ENCODE results near the gene USHBP1.
A peak's percentile ranks its signal among the peaks of the same experiment; 100 is the strongest.

The USHBP1 gene, protein sequence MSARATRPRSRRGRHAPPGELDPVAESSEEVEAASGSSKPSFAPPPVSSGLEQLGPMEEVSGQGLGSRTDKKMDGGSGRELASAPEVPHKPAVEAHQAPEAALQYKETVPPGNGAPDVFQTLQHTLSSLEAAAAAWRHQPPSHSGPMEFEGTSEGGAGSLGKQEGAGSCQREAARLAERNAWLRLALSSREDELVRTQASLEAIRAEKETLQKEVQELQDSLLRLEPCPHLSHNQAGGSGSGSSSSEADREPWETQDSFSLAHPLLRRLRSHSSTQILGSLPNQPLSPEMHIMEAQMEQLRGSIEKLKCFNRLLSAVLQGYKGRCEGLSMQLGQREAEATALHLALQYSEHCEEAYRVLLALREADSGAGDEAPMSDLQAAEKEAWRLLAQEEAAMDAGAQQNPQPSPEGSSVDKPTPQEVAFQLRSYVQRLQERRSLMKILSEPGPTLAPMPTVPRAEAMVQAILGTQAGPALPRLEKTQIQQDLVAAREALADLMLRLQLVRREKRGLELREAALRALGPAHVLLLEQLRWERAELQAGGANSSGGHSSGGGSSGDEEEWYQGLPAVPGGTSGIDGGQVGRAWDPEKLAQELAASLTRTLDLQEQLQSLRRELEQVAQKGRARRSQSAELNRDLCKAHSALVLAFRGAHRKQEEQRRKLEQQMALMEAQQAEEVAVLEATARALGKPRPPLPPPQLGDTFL

DNA sequence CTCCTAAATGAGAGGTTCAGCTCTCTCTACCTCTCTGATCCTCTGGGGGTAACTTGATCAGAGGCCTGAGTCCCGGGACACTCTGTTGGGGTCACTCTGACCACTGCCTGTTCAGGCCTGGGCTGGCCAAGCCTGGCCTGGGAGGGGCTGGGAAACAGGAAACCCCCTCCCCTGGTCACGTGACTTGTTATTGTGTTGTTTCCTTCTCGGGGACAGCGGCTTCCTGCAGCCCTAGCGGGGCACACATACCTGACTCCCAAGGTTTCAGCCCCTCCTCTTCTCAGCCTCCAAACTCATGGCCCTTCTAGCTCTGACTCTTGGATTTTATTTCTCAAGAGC, at the start of gene USHBP1:
TSS of gene USHBP1 (minus strand) at position 105 of the 339 bp plus-strand sequence. CDS start 446 bp downstream, outside the sequence.
- DNase-seq = no peak

DNA sequence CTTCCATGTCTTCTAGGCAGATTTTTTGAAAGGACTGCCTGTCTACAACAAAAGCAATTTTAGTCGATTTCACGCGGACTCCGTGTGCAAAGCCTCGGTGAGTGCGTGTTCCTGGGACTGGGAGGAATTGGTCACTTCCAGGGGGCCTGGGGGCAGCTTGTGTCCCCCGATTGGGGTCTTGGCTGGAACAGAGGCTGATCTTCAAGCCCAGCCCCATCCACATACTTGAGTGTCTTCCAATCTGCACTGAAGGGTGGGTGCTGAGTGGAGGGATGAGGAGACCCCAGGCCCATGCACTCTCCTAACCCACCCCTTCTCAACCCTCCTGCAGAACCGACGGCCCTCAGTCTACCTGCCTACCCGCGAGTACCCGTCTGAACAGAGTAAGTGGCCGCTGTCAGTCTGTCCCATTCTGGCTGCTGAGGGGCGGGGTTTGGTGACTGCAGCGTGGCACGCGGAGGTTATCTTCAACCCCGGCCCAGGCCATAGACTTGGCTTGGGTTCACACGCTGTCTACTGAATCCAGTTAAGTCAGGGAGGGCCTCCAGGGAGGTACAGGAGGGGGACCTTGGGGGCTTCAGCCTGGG, 49.6 kb upstream of the USHBP1 start:
- DNase-seq = no peak

DNA sequence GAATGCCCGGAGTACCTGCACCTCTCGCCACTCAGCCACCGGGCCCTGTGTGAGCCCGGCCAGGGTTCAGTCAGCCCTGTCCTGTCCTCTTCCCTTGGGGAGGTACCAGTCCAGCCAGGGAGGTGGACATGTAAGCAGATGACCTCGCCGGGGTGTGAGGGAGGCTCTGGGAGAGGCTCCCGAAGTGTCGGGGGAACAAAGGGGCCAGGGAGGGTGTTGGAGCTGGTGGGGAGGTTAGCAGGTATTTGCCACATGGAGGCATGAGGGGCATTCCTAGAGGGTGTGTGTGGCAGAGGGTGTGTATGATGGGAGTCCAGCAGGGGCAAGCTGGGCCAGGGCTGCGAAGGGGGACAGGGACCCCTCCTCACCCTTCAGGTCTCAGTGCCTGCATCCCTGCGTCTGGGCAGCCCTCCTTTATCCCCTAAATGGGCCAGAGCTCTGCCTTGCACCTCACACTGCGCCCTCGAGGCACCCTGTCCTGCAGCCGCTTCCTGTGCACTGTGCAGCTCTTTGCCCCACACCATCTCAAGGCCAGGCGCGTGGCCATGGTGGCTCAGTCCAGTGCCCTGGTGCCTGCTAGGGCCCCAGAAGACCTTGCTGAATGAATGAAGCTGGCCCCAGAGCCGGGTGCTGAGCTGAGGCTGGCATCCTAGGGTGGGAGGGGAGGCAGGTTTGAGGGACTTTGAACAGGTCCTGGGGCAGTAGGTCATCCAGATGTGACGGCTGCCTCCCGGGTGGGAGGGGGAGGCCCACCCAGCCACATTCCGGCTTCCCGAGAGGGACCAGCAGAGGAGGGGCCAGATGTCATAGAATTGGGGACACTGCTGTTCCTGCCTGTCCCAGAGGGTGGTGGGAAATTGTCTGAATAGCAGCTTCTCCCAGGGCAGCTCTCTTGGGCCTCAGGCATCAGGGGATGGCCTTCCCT, 47.9 kb upstream of the USHBP1 start:
- no peak for DNase-seq

DNA sequence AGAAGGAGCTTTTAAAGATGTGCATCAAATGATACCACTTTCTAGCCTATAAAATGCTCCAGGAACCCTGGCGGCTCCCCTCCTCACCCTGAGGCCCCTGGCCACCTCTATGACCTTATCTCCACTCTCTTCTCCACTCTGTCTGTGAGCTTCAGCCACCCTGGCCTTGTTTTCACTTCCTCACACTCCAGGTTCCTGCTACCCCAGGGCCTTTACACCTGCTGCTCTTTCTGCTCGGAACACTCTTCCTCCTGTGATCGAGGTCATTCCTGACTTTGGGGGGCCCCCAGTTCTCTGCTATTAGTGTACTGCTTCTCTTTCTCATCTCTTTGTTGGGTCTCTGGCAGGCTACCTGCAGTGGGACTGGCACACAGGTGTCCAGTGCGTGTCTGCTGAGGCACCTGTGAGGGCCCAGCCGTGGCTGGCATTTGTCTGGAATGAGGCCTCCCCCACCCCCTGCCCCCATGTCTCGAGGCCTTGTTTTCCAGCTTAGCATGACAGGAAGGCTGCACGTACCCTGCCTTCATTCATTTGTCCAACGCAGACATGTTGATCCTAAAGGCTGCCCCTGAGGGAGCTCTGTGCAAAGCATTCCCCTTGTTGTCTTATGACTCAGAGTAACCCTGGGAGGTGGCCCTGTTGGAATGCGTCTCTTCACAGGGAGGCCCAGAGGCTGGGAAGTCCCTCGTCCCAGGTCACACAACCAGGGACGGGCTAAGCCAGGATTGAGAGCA, 47.1 kb upstream of the USHBP1 start:
- no peak for DNase-seq

DNA sequence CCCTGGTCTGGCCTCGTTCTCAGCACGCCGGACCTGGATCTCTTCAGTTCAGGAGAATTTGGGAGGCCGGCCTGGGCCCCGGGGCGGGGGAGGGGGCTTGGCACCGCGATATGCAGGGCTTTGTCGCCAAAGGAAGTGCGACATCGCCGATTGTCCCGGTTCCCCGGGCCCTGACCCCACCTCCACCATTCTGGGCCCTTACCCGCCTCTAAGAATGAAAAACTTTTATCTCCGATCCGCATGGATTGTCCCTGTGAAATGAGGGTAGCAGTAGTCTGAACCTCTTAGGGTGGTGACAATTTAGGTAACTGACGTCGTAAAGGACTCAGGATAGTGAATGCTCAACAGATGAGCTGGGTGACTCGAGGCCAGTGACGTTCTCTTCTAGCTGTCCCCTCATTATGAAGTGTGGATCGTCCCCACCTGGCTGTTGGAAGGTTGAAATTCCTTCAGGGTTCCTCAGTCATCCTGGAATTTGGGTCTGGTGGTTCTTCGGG, 45.5 kb upstream of the USHBP1 start:
- DNase-seq = no peak

DNA sequence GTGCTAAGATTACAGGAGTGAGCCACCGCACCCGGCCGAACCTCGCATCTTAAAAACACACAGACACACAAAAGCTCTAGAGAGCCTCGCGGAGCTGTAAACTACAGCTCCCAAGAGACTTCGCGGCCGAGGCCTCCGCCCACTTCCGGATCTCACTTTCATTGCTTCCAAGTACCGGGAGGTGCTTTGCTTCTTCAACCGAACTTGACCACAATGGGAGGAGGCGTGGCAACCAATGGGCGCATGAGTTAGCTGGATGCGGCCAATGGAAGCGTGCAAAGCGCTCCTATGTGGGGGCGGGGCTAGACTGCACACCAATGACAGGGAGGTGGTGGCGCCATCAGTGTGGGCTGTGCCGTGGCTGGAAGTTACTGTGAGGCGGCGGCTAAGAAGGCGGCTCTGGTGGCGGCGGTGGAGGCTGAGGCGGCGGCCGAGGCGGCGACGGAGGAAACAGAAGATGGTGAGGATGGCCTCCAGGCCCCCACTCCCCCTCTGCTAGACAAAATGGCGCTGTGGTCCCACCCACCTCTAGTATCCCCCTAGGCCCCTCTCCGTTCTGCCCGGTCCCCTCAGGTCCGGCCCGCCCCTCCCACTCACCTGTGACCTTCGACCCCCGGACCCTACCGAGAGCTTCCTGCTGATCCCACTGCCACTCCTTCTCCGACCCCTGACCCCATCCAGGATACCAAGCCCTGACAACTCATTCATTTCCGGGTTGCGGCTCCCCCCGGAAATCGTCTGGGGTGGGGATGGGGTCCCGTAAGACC, 44.8 kb upstream of the USHBP1 start, which contains the start of gene DDA1:
TSS of gene DDA1 (plus strand) at position 366 of the 767 bp plus-strand sequence. CDS start at position 458, 92 bp downstream.
- peak; percentile 99 for DNase-seq

DNA sequence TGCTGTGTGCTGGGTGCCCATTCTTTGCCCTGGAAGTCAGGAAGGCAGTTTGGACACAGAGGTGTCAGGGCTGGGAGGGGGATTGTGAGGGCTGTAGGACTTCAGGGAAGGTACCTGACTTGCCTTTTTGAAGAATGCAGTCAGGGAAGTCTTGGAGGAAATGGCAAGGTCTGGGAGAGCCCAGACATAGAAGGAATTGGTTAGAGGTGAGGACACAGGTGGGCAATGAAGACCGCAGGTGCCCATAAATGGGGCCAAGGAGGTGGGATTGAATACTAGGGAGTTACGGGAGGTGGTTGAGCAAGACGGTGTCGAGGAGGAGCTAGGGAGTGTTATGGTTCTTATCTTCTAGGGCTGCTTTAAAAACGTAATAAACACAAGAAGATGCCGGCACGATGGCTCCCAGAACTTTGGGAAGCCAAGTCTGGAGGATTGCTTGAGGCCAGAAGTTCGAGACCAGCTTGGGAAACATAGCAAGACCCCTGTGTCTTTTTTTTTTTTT, 43.4 kb upstream of the USHBP1 start:
- DNase-seq = no peak

DNA sequence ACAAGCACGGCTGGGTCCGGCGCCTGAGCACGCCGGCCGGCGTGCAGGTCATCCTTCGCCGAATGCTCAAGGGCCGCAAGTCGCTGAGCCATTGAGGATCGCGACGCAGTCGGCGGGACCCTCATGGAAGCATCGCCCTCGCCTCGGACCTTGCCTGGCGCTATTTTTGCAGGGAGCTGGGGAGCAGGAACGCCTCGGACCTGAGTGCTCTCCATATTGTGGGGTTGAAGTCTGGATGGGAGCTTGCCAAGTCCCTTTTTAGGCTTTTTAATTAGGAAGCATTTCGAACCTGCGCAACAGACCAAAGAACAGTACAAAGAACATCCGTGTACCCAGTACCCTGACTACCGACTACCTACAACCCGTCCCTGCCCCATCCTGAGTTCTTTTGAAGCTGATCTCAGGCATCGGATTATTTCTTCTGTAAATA, 41.8 kb upstream of the USHBP1 start:
- DNase-seq = no peak

DNA sequence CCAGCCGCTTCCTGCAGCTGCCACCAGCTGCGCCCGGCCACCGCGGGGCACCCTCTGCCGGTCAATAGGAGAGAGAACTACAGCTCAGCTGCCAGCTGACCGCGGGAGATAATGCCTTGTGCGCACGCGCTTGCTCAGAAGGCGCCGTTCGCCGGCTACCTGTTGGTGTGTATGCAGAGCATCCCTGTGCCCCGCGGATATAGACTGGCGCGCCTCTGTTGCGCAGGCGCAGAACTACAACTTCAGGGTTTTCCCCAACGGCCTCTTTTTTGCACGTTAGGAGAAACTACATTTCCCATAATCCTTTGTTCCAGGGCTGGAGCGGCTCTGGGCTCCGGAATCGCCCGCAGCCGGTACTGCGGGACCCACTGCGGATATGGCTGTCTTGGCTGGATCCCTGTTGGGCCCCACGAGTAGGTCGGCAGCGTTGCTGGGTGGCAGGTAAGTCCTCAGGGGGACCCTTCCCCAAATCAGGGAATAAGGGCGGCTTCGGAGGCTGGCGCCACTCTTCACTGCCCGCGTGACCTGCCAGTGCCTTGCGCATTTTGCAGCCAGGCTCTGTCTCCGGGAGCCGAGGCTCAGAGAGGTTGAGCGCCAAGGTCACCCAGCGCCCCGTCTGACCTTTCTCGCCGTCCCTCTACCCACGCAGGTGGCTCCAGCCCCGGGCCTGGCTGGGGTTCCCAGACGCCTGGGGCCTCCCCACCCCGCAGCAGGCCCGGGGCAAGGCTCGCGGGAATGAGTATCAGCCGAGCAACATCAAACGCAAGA, 41.2 kb upstream of the USHBP1 start, which contains the start of gene MRPL34:
TSS of gene MRPL34 (plus strand) at position 356 of the 768 bp plus-strand sequence. CDS start at position 377, 21 bp downstream.
- DNase-seq = peak; percentile 99

DNA sequence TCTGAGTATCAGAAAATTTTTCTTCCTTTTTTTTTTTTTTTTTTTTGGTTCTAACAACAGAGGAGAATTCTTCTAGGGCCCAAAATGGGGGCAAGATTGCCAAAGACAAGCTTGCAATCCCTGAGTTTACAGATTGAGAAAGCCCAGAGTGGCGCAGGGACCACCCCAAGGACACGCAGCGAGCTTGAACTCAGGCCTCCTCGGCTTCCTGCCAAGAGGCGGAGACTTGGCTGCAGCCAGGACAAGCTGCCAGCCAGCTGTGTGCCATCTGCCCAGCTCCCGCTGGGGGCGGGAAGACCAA, 40.6 kb upstream of the USHBP1 start:
- no peak for DNase-seq

DNA sequence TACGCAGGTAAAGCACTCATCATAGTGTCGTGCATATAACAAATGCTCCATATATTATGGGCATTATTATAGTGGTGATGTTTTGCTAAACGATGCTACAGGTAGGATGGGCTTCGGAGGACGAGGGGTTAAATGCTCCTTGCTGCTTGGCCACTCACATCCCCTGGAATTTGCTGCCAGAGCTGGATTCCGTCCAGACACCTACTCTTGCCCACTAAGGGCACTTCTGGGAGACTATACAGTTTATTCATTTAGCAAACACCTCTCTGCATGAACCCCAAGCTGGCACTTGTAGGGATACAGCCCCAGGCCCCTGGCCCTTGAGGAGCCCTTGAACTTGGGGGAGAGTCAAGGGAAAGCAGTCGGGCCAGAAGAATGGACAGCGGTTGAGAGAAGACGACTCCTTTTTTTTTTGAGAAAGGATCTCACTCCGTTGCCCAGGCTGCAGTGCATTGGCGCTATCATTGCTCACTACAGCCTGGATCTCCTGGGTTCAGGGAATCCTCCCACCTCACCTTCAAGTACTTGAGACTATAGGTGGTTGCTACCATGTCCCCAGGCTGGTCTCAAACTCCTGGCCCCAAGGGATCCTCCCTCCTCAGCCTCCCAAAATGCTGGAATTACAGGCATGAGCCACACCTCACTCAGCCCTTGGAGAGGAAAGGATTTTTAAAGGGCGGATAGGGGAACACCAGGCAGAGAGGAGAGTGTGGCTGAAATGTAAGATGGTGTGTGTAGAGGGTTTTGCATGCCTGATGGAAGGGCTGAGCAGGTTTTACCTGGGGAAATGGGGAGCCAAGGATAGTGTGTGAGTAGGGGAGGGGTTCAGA, 40.1 kb upstream of the USHBP1 start:
- DNase-seq = no peak

DNA sequence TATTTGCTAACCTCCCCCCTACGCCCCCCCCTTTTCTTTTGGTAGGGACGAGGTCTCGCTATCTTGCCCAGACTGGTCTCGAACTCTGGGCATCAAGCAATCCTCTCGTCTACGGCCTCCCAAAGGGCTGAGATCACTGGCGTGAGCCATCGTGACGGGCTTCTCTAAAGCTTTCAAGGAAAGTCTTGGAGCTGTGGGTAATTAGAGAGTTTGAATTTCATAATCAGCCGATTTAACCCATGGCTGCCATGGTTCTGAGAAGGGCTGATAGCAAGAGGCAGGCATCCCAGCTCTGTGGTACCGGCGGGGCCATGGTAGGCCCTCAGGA, 39.4 kb upstream of the USHBP1 start:
- no peak for DNase-seq

DNA sequence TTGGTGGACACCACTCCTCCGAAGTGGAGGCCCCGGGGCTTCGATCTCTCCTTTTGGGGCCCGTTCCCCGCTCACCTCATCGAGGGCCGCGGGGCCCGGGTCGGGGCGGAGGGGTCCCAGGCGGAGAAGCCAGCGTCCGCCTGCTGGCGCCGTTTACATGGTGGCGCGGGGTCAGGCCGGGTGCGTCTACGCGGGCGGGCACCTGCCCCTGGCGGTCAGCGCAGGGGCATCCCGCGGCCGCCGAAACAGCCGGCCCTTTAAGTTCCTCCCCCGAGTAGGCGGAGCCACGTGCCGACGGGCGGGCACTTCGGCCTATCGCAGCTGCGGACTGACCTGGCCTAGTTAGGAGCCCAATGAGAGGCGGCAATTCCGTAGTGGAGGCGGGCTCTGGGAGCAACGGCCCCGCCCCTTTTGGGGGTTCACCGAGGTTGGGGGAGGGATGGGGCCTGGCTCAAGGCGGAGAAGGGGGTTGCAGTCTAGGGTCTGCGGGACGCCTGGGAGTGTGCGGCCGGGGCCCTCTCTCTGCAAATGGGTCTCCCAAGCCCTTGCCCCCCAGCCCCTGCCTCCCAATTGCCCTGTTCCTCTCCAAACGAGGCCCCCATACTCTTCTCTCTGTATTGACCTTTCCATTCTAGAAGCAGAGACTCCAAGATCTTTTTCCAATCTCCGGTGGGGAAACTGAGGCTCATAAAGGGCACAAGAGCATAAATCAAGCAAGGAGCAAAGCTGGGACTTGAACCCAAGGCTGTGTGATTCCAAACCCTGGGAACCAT, 38.8 kb upstream of the USHBP1 start, which contains the start of gene ABHD8:
TSS of gene ABHD8 (minus strand) at position 259 of the 773 bp plus-strand sequence. CDS start 1,809 bp downstream, outside the sequence.
- peak; percentile 81 for DNase-seq

DNA sequence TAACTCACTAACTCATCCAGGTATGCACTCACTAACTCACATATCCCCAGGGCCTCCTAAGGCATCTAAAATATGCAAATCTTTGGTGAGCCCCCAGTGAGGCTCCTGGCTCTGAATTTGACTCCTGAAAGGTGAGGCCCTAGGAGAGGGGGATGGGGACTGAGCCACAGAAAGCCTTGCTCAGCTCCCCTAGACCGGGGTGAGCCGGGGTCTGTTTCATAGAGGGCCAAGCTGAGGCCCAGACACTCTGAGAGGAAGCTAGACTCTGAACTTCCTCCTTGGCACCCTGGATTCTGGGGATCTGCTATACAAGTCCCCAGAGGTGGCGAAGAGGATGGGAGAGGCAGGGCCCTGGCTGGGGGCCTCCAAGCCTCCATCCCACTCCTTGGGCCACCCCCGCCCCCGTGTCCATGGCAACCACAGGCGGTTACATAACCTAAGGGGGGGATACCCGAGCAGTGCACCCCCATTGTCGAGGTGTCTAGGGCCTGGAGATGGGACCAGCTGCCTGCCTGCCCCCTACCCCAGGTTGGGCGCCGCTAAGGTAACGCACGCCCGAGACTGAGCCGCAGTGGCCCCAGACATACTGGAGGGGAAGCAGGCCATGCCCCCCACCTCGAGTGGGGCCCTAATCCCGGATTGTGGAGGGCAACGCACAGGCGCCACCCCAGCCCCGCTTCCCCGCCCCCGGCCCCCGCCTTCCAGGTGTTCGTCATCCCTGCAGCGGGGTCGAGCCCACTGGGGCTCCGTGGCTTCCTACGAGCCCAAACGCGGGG, 38.0 kb upstream of the USHBP1 start:
- no peak for DNase-seq

DNA sequence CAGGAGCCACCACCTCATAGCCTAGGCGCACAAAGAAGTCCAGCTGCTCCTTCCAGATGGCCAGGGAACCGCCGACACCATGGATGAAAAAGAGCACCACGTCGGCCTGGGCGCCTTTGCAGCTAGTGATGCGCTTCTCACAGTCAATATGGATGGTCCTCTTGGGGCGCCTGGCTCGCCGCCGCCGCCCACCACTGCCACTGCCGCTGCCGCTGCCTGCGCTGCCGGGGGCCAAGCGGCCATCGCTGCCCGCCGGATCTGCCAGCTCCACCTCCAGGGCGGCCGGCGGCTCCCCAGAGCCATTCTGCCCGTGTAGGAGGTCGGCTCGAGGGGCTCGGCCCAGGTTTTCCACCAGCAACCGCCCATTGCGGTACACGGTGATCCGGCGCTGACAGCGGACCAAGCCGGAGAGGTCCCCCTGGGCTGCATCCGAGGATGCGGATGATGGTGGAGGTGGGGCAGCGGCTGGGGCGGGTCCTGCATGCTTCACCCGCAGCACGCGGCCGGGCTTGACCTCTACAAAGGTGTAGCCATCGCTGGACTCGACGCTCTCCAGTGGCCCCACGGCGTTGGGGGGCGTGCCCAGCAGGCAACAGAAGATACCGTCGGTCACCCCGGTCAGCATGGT, 36.6 kb upstream of the USHBP1 start:
- DNase-seq = no peak

DNA sequence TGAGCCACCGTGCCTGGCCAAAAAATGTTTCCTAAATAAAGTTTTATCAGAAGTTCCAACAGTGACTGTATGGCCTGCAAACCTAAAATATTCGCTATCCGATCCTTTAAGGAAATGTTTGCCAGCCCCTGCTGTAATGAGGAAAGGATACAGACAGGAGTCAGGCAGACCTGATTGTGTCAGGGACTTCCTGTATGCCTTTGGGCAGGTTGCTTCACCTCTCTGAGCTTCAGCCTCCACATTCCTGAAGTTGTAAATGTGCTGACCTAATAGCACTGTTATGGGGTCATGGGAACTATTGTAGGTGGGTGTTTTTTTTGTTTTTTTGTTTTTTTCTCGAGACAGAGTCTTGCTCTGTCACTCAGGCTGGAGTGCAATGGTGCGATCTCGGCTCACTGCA, 32.4 kb upstream of the USHBP1 start:
- DNase-seq = no peak

DNA sequence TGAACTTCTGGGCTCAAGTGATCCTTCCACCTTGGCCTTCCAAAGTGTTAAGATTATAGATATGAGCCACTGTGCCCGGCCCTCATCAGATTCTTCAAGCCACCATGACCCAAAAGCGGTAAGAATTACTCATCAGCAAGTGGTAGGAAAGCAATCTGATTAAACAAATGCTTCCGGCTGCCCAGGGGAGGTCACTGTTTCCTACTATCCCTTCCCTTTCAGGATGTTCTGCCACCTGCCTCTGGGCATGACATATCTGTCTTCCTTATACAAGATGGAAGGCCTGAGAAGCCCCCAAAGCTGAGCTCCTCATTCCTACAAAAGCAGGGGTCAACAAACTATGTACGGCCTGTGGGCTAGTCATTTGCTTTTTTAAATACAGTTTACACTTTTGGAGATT, 31.7 kb upstream of the USHBP1 start:
- no peak for DNase-seq

Measured in NCI-H524 treated with DMSO at 0.1 percent for 48 hours (cell line).